Osteocyte (in vitro differentiated cells): ENCODE data around the gene PTPN21. TPM values are rescaled to one million over a fixed set of nuclear protein-coding genes. Genes with fewer than 3 reads are reported as not detected.

ENCODE experiments used
- DNase-seq: peaks from one replicate; pipeline ENCODE4 v3.0.0; 2021; ENCODE audit warnings: mixed read lengths; ENCODE audit not compliant: unreplicated experiment; ENCODE audit errors: extremely low spot score
- H3K27ac Mint-ChIP-seq: one replicate; pipeline ENCODE4 v1.8.0; 2021; ENCODE audit warnings: mild to moderate bottlenecking, mixed read lengths; ENCODE audit not compliant: unreplicated experiment
- H3K27me3 Mint-ChIP-seq: one replicate; pipeline ENCODE4 v1.8.0; 2021; ENCODE audit warnings: mixed read lengths; ENCODE audit not compliant: unreplicated experiment
- H3K36me3 Mint-ChIP-seq: one replicate; pipeline ENCODE4 v1.8.0; 2021; ENCODE audit warnings: mixed read lengths; ENCODE audit not compliant: unreplicated experiment
- H3K4me1 Mint-ChIP-seq: one replicate; pipeline ENCODE4 v1.8.0; 2021; ENCODE audit warnings: mixed read lengths; ENCODE audit not compliant: unreplicated experiment
- H3K4me3 Mint-ChIP-seq: one replicate; pipeline ENCODE4 v1.8.0; 2021; ENCODE audit warnings: mild to moderate bottlenecking, moderate library complexity, mixed read lengths; ENCODE audit not compliant: unreplicated experiment
- H3K9me3 Mint-ChIP-seq: one replicate; pipeline ENCODE4 v1.8.0; 2021; ENCODE audit warnings: mixed read lengths; ENCODE audit not compliant: unreplicated experiment
- total RNA-seq: library from RNA; stranded (reverse); gene quantifications from 2 replicates; pipeline ENCODE4 v1.2.1, GENCODE V29; 2021
- TF ChIP-seq, protein P1 (sequence below): fragments of 200-600 bp; sonication (generic); IDR thresholded peaks from 2 replicates; pipeline ENCODE4 v1.5.0; 2021; ENCODE audit warnings: antibody characterized with exemption, mild to moderate bottlenecking, moderate library complexity

The PTPN21 gene
- total RNA-seq, 1 donor from 2014 or later: 30.0 TPM

GRCh38 chr14:88588081-88588480 lies 33.3 kb upstream of the PTPN21 start:
- Mint-ChIP-seq H3K4me1 (peaks cover 6% of the 10 kb centered on the region), H3K9me3 (no peaks in the 10 kb centered on the region), H3K4me3 (no peak overlapping the region), H3K27ac (no peak overlapping the region), H3K36me3 (peaks cover 41% of the 10 kb centered on the region), H3K27me3 (no peaks in the 10 kb centered on the region)
- no peak for DNase-seq
- TF ChIP-seq, protein P1, sequence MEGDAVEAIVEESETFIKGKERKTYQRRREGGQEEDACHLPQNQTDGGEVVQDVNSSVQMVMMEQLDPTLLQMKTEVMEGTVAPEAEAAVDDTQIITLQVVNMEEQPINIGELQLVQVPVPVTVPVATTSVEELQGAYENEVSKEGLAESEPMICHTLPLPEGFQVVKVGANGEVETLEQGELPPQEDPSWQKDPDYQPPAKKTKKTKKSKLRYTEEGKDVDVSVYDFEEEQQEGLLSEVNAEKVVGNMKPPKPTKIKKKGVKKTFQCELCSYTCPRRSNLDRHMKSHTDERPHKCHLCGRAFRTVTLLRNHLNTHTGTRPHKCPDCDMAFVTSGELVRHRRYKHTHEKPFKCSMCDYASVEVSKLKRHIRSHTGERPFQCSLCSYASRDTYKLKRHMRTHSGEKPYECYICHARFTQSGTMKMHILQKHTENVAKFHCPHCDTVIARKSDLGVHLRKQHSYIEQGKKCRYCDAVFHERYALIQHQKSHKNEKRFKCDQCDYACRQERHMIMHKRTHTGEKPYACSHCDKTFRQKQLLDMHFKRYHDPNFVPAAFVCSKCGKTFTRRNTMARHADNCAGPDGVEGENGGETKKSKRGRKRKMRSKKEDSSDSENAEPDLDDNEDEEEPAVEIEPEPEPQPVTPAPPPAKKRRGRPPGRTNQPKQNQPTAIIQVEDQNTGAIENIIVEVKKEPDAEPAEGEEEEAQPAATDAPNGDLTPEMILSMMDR: no peak

DNA sequence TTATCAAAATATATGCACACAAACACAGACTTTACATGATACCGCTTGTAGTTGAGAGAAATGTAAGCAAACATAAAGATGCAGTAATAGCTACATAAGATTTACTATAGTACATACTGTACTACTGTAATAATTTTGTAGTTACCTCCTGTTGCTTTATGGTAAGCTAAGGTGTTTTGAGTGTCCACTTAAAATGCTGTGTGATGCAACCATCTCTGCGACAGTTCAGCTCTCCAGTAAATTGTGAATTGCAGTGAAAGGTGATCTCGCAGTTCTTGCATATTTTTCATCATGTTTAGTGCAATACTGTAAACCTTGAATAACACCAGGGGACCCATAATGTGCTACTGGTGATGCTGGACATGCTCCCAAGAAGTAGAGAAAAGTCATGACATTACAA lies 29.6 kb upstream of the PTPN21 start:
- no peak overlapping the region for H3K27ac Mint-ChIP-seq
- H3K4me3 Mint-ChIP-seq: no peak overlapping the region
- H3K9me3 Mint-ChIP-seq: no peaks in the 10 kb centered on the region
- TF ChIP-seq, protein P1: no peak
- no peak for DNase-seq
- peaks cover 46% of the 10 kb centered on the region for H3K36me3 Mint-ChIP-seq
- no peaks in the 10 kb centered on the region for H3K27me3 Mint-ChIP-seq
- H3K4me1 Mint-ChIP-seq: no peaks in the 10 kb centered on the region

- TF ChIP-seq, protein P1: no peak
- no peak for DNase-seq
- Mint-ChIP-seq H3K4me3 (no peak overlapping the region), H3K9me3 (no peaks in the 10 kb centered on the region), H3K27ac (no peak overlapping the region), H3K27me3 (no peaks in the 10 kb centered on the region), H3K36me3 (peaks cover 59% of the 10 kb centered on the region), H3K4me1 (no peaks in the 10 kb centered on the region)
Measured at GRCh38 chr14:88576222-88576621, 21.4 kb upstream of the PTPN21 start.

DNA sequence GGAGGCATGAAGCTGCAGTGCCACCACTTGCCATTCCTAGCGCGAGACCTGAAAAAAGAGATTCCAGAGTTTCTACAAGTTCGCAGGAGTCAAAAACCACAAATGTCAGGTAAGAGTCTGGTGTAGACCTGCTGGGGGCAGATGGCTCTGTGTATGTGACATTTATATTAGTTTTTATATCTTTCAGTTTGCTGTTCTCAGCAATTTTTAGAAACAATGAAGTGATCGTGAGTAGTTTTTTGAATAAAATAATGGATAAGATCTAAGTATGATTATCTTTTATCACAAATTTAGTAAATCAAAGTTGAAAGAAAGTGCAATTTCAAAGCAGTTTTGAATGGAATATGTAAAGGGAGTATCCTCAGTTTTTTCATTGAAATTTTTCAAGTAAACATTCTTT lies 17.3 kb upstream of the PTPN21 start:
- TF ChIP-seq, protein P1: no peak
- no peaks in the 10 kb centered on the region for H3K27me3 Mint-ChIP-seq
- H3K4me3 Mint-ChIP-seq: no peak overlapping the region
- no peaks in the 10 kb centered on the region for H3K9me3 Mint-ChIP-seq
- no peak overlapping the region for H3K27ac Mint-ChIP-seq
- no peak for DNase-seq
- H3K36me3 Mint-ChIP-seq: peaks cover 60% of the 10 kb centered on the region
- no peaks in the 10 kb centered on the region for H3K4me1 Mint-ChIP-seq

DNA sequence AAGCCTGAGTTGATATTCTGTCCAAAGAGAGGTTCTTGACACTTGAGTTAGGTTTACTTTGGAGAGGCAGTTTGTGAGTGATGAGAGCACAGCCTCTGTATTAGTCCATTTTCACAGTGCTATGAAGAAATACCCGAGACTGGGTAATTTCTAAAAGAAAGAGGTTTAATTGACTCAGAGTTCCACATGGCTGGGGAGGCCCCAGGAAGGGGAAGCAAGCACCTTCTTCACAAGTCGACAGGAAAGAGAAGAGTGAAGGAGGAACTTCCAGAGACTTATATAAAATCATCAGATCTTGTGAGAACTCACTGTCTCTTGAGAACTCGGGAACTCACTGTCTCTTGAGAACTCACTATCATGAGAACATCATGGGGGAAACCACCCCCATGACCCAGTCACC lies 13.4 kb upstream of the PTPN21 start:
- H3K27me3 Mint-ChIP-seq: no peaks in the 10 kb centered on the region
- peaks cover 13% of the 10 kb centered on the region for H3K4me1 Mint-ChIP-seq
- no peaks in the 10 kb centered on the region for H3K9me3 Mint-ChIP-seq
- TF ChIP-seq, protein P1: no peak
- H3K36me3 Mint-ChIP-seq: peaks cover 37% of the 10 kb centered on the region
- H3K27ac Mint-ChIP-seq: no peak overlapping the region
- H3K4me3 Mint-ChIP-seq: no peak overlapping the region
- DNase-seq: no peak
